Stromal cell of bone marrow (primary cell): Measurements from ENCODE around the gene LILRB5.
"Not testable (repeated sequence)": the region's sequence is repeated elsewhere in the genome, so short reads cannot be mapped to it uniquely, and the experiment has no call there.

ENCODE experiments used
- DNase-seq: peaks from one replicate; pipeline ENCODE4 v3.0.0-alpha.2; 2012; ENCODE audit warnings: low read depth

The LILRB5 gene

DNA sequence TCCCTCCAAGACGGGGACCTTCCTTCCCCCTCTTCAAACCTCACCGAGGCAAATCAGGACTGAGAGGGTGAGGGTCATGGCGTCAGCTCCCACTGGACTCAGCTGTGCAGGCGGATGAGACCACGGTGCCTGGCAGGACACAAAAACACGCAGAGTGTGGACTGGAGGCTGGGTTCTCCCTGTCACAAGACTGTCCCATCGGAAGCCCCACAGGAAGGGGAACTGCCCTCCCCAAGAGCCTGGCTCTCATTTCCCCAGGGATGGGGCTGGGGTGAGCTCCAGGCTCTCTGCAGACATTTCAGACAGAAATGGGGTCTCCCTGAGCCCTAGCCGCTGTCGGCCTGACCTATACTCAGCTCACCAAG is at the start of gene LILRB5:
TSS of gene LILRB5 (minus strand) at position 158 of the 365 bp plus-strand sequence. CDS start at position 78, 80 bp downstream.
- DNase-seq: no peak

DNA sequence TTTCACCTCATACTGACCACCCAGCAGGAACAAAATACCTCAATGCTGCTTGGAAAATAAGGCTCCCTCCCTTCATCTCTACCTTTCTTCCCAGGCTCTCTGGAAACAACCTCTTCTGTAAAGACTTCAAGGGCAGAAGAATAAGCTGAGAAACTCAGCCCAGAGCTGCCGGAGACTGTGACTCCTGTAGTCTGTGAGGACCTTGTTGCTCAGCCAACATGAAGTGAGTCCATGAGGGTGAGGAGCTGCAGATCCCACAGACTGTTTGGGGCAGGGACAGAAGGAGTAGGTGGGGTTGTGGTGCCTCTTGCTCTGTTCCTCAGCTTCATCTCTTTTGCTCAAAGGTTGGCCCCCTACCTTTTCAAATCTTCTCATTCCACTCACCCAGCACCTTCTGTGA is 48.1 kb upstream of the LILRB5 start:
- no peak for DNase-seq

DNA sequence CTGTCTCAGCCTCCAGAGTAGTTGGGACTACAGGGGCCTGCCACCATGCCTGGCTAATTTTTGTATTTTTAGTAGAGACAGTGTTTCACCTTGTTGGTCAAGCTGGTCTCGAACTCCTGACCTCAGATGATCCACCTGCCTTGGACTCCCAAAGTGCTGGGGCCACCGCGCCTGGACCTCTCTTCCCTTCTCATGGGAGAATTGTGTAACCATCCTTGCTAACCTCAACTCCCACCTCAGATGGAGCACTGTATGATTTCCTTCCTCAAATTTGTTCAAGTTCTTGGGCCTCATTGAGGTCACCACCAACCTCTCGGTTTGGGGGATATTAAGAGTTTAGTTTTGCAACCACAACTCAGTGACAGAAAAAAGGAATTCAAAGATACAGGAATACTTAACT is 45.2 kb upstream of the LILRB5 start:
- no peak for DNase-seq

DNA sequence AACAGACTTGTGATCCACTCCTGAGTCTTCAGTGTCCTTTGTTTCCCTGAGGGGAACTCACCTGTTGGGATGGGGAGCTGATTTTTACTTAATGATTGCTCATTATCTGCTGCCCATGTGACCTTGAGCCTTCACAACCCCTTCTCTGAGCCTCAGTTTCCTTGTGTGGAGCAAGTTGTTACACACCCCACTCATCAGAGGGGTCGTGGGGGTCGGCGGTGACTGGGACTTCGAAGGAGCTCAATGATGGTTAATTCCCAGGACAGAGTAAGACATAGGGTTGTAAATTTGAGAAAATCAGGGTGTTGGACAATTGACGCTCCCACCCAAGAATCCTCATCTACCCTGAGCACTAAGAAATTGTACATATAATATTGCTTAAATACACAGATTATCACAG is 42.4 kb upstream of the LILRB5 start:
- no peak for DNase-seq

DNA sequence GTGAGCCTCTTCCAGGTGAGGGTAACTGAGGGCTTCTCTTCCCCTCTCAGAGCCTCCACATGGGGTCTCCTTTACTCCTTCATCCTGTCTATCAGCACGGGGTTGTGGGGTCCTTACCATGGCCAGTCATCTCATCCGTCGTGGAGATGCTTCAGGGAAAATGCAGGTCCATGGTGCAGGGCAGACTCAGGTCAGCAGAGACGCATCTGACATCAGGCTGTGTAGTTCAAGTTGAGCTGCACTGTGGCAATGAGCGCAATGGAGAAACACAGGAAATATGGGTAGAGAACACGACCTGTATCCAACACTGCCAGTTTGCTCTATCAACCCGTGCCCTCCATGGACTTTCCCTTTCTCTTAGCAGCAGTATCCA is 42.0 kb upstream of the LILRB5 start:
- no peak for DNase-seq

DNA sequence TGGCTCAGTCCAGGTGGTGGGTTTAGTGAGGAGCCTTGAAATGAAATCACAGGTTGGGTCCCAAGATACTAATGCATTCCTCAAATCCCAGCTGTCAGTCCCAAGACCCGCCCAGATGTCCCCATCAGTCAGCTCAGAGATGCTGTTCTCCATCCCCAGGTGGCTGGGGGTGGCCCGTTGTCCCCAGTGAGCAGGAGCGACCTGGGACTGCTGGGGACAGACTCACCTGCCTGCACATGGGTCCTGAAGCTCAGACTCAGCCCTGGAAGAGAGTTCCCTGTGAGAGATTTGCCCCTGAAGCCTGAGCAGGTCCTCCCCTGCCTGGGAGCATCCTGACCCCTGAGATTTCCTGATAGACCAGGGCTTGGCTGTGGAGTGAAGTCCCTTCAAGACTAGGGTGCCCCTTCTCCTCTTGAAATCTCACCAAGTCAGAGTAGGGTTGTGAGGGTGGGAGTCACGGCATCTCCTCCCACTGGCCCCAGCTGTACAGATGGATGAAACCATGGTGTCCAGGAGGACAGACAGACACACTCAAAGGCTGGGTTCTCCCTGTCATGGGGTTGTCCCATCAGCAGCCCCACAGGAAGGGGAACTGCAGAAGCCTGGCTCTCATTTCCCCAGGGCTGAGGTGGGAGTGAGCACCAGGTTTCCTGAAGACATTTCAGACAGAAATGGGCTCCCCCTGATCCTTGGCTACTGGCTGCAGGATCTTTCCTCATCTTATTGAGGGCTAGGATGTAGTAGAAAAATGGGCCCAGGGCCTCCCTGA is 41.5 kb upstream of the LILRB5 start:
- DNase-seq: no peak

DNA sequence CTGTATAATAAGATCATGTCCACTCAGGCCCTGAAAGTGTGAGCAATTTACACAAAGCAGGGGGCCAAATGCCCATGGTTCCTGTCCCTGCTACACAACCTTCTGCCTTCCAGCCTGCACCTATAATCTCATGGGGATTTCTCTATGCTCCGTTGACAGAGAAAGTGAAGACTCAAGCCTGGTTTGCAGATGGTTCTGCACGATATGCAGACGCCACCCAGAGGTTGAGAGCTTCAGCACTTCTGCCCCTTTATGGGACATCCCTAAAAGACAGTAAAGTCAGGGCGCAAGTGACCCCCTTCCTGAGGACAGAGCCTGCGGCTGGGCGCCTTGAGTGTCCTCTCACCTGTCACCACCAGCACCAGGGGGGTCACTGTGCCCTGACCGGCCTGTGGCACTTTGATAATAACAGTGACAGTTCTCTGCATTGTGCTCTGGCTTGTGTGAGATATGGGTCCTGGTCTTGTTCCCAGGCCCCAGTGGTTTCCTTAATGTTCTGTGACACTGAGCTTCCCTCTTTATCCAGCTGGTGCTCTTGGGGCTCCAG is 40.8 kb upstream of the LILRB5 start:
- DNase-seq: no peak

DNA sequence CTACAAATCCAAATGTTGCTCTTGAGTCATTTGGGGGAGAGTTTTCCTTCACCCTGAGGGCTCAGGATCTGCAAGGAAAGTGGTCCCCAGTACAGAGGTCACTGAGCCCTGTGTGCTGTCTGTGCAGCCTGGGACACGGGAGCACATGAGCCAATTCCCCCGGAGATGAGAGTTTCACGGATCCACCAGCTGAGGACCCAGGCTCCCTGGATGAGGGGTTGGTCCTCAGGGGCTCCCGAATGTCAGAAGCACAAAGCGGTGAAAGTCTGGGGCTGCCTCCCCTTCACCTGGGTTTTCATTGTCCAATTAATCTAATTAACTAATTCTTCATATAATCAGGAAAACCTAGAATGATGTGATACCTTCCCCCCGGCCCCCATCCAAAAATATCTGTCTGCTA is 37.5 kb upstream of the LILRB5 start:
- DNase-seq: no peak

DNA sequence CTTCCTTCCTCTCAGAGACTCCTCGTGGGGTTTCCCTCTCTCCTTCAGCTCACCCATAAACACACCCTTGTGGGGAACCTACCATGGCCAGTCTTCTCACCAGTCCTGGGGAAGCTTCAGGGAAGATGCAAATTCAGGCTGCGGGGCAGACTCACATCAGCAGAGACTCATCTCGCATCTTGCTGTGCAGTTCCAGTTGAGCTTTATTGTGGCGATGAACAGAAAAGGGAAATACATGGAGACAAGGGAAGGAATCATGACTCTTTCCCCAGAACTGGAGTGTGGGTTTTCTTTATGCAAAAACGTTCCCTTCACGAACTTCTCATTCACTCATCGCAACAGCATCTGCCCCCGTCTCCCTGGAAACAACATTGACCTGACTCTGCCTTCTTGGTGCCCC is 32.1 kb upstream of the LILRB5 start:
- not testable (repeated sequence) for DNase-seq

DNA sequence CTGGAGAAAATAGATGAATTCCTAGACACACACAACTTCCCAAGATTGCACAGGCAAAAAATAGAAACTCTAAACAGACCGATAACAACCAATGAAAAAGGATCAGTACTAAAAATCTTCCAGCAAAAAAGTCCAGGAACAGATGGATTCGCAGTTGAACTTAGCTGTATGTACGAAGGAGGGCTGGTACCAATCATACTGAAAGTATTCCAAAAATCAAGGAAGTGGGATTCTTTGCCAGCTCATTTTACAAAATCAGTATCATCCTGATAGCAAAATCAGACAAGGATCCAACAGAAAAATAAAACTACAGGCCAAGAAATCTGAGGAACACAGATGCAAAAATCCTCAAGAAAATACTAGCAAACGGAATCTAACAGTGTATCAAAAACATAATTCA is 30.4 kb upstream of the LILRB5 start:
- DNase-seq: no peak

DNA sequence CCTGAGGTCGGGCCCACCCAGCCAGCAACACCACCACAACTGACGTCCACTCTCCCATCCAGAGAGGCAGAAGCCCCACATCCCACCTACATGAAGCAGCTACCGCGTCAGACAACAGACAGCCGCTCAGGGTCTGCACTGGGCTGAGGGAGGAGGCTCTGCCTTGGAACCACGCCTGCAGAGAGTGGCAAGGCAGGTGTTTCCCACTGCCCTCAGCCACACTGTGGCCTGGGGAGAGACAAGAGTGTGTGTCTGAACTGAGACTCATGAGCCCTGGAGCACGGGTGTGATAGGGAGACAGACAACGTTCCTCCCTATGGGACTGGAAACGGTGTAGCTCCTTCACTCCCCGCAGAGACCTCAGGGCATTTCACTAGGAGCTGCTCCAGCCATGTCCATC is 29.2 kb upstream of the LILRB5 start:
- DNase-seq: not testable (repeated sequence)

DNA sequence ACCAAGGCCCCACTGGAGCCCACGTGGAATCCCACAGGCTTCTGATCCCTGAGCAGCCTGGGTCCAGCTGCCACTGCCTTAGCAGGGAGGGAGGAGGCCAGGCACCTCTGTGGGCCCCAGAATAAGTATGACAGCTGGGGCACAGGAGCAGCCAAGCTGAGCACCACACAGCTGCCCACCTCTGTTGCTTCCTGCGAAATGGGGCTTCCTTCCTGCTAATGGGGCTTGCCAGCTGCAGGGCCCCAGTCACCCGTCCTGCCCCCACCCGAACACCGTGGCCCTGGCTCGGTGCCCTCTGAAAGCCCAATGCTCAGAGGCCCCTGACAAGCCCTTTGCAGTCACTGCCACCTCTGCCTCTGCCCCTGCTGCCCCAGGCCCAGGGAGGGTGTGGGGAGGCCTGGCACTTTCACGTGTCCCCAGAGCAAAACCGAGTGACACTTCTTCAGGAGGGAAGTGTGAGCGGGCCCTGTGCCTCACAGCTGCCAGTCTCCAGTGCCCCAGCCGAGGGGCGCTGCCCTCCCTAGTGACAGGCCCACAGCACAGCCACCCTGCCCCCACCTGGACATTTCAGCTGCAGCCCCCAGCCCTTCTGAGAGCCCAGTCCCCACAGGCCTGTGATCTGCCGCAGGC is 28.5 kb upstream of the LILRB5 start:
- not testable (repeated sequence) for DNase-seq

DNA sequence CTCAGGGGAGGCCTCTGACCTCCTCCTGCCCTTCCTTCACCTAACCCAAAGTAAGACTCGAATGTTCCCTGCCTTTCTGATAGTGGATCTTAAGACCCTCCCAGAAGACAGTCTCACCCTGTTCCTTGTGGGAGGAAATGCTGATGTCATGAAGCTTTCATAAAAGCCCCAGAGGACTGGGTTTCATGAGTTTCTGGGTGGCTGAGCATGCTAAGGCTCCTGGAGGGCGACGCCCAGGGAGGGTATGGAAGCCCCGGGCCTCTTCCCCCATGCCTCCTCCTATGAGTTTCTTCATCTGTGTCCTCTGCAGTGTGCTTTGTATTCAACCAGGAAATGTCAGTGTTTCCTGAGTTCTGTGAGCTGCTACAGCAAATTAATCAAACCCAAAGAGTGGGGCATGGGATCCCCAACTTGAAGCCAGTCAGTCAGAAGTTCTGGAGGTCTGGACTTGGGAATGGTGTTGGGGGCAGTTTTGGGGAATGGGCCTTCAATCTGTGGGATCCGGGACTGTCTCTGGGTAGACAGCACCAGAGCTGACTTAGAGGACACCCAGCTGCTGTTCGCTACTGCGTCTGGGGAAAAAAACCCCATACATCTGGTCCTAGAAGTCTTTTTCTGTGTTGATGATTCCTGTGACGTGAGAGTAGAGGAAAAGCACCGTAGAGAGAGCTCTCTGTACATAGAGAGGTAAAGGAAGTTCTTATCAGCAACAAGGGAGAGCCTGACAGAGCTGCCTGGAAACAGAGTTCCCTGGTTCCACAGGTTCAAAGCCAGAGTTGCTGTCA is 25.8 kb upstream of the LILRB5 start:
- no peak for DNase-seq

DNA sequence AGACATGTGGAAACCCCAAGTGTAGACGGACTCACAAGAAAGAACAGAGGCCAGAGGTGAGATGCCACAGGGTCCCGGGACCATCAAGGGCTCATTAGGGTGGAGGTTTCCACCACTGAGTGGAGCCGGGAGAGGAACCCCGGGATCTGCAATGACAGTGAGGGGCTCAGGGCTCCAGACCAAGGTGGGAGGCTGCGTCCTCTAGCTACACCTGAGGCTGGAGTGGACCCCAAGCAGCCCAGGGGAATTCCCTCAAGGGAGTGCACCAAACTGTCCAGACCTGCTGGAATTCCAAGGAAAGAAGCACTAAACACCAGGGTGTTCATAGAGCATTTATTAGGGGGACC is 24.6 kb upstream of the LILRB5 start:
- DNase-seq: not testable (repeated sequence)

DNA sequence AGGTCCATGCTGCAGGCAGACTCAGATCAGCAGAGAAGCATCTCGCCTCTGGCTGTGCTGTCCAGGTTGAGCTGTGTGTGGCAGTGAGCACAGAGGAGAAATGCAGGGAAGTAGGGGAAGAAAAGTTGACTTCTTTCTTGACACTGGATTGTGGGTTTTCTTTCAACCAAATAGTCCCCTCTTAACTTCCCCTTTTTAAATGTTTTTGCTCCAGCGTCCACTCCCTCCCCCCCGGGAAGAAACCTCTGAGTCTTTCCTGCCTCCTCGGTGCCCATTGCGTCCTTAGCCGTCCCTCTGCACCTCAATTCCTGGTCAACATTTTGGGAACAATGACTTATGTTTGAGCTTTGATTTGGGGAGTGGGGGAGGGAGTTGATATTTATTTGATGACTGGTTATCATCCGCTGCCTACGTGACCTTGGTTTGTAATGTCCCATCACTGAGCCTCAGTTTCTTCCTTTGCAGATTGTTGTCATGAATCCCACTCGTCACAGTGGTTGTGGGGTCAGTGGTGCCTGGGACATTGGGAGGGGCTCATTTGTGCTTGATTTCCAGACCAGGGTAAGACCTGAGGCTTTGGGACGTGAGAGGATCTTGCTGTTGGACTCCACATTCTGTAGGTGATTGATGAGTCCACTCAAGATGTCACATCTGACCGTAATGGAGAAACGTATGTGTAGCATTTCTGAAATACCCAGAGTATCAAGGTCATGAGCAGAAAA is 24.1 kb upstream of the LILRB5 start, which contains the start of gene LILRB2:
TSS of gene LILRB2 (minus strand) at position 104 of the 722 bp plus-strand sequence. CDS start 614 bp downstream, outside the sequence.
- no peak for DNase-seq

DNA sequence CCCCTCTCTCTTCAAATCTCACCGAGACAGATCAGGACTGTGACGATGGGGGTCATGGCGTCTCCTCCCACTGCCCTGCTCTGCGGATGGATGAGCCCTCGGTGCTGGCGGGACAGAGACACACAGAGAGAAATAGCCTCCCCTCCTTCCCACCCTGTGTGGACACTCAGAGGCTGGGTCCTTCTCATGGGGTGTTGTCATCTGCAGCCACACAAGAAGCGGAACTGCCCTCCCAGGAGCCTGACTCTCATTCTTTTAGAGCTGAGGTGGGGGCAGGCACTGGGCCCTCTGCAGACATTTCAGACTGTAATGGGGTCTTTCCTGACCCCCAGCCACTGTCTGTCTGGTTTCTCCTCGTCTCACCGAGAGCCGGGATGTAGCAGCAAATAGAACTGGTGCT is 23.4 kb upstream of the LILRB5 start:
- not testable (repeated sequence) for DNase-seq

DNA sequence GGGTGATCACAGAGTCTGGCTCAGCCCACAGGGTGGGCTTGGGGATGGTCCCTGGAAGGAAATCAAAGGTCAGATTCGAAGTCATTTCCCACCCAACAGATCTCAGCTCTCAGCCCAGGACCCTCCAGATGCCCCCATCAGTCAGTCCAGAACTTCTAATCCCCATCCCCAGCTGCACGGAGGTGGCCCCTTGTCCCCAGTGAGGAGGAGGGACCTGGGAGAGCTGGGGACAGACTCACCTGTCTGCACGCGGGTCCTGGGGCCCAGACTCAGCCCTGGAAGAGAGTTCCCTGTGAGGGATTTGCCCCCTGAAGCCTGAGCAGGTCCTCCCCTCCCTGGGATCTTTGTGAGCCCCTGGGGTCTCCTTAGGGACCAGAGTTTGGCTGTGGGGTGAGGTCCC is 23.0 kb upstream of the LILRB5 start:
- not testable (repeated sequence) for DNase-seq

DNA sequence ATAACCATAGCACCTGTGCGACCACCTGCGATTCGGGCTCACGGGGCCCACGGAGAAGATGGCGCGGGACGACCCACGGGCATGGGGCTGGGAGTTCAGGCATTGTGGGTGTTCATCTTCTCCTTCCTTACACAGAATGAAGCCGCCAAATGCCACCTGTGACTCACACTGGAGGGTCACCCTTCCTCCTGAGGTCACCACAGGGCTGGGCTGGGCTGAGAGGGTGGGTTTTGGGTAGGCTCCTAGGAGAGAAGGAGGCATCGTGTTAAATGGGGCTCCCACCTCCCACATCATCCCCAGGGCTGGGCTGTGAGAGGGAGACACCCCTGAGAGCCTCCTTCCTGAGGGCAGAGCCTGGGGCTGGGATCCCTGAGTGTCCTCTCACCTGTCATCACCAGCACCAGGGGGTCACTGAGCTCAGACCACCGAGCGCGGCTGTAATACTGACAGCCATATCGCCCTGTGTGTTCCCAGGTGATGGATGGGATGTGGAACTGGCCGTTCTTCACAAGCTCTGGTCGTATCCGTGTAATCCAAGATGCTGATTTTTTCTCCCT is 22.4 kb upstream of the LILRB5 start:
- DNase-seq: no peak

DNA sequence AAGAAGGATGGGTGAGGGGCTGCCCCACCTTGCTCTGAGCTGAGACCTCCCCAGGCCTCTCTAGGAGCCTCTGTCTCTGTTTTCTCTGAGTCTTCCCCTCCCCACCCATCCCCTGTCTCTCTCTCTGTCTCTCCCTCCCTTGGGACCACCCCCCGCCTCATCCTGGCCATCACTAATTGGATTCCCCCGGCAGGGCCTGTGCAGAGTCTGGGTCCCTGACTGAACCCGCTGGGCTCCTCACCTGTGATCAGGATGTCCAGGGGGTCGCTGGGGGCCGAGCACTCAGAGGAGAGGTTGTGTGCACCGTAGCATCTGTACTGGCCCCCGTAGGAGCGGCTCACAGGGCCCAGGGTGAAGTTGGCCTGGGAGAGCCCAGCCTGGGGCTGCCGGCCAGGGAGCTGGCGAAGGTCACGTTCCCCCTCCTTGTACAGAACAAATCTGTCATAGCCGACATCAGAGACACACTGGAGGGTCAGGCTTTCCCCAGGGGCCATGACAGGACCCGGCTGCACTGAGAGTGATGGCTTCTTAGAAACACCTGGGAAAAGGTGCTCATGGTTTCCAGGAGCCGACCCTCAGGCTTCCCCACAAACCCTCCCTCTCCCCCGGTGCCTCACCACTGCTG is 21.6 kb upstream of the LILRB5 start:
- DNase-seq: not testable (repeated sequence)

DNA sequence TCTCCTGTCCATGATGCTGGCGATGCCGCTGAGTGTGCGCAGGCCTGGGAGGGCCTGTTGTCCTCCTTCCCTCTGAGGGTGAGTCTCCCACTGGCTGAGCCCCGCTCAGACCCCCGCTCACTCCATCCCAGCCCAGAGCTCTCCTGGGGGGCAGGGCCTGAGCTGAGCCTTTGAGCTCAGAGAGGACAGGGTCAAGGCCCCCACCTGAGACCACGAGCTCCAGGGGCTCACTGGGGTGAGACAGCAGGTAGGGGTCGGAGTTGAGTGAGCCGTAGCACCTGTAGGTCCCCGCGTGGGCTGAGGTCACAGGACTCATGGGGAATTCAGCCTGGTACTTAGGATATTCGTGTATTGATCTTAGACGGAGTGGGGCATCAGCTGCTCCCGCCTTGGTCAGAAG is 21.0 kb upstream of the LILRB5 start:
- not testable (repeated sequence) for DNase-seq

DNA sequence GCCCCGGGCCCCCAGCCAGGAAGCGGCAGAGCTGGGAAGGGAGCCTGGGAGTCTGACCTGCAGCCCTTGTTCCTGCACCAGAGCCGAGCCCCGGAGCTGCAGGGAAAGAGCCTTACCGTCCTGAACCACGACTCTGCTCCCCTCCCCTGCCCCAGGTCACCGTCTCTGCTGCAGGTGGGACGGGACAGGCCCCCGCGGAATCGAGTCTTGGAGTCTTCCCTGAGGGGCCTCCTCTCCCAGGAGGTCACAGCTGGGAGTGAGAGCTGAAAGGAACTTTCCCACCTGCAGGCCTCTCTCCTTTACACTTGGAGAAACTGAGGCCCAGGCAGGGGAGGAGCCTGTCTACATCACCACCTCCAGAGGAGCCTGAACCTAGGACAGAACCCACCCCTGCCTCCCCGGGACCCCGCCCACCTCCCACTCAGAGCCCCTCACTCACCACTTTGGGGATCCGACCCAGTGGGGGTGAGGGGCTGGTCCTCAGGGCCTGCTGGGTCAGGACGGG is 20.1 kb upstream of the LILRB5 start:
- DNase-seq: not testable (repeated sequence)
